HG03571 (cell line): Measurements from ENCODE around the gene DSCAM.
"Not testable (repeated sequence)": the region's sequence is repeated elsewhere in the genome, so short reads cannot be mapped to it uniquely, and the experiment has no call there.

ENCODE experiments used
- ATAC-seq: cut with Tn5 transposase; IDR thresholded peaks from one replicate; pipeline ENCODE4 v1.9.1; 2021; ENCODE audit not compliant: unreplicated experiment

Gene DSCAM

DNA sequence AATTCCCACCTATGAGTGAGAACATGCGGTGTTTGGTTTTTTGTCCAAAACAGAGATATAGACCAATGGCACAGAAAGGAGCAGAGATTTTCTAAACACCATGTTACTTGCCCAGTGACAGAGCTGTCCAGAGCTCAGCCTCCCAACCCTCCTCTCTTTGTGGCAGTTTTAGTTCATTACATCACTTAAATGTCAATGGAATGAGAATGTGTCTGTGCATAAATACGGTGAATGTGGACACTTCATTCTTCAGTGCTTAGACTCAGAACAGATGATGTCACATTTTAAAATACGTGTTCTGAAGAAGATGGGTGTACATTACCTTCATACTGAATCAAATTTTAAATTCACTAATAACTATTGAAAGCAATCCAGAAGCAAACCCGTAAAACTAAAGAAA lies 374.9 kb downstream of the DSCAM start:
- ATAC-seq, result no peak

DNA sequence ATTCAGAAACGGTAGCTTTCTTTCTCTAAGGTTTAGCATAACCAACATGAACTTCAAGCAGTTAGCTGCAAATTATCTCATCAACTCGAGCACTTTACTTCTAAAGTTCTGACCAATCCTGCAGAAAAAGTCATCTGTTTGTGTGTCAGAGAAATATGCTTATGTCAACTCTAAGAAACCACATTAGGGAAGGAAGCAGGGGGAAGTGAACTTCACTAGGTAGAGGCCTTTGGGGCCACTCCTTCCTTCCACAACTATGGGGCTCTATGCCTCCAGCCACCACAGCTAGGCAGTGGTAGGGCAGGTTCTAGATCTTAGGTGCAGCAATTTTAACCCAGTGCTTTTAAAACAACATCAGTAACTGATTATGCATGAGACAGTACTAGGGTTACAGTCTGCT lies 375.9 kb downstream of the DSCAM start:
- no peak for ATAC-seq

DNA sequence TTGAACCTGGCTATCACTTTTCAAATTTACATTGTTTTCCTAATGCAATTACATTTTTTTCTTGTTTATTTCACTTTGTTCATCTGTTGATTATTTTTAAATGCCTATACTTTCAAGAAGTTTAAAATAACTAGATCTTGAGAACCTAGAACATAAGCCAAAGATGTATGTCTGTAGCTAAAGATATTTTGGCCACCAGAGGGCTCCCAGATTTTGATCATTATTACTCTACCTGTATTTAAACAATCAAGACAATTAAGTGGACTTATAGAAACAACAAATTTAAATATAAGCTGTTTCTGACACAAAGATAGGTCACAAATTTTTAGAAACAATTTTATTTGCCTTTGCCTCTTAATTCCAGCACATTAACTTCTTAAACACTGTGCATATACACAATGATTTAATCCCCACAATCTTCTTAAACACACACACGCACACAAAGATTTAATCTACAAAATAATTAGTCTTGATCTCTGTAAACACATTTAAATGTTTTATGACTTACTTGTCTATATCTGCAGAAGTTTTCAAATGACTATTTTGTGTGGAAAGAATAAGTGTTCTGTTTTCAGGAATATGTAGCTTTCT lies 380.0 kb downstream of the DSCAM start:
- ATAC-seq, result no peak

DNA sequence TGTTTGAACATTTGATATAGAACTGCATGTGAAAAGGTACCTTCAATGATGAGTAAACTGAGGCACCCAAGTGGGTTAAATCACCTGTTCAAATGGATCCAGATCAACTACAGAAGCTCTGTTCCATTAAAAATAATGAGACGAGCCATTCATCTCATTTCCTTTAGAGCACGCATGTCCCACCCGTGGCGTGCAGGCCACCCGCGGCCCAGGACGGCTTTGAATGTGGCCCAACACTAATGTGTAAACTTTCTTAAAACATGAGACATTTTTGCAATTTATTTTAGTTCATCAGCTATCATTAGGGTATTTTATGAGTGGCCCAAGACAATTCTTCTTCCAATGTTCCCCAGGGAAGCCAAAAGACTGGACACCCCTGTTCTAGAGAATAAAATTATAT lies 381.6 kb downstream of the DSCAM start:
- ATAC-seq, result no peak

DNA sequence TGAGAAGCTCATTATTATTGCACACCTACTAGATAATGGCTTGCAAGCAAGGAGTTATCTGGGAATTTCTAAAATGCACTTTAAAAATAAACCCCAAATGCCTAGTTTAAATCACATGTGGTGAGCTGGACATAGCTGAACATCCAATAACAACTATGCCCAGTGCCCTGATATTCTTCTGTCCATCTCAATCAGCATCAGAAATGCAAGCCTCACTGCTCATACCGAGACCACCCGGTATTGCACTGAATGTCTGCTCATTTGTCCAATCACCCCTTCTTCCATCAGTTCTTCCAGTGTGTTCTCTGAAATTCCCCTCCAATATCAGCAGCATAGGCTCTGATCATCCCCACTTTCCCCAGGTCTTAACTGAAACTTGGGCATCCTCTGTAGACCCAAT lies 383.8 kb downstream of the DSCAM start:
- no peak for ATAC-seq

DNA sequence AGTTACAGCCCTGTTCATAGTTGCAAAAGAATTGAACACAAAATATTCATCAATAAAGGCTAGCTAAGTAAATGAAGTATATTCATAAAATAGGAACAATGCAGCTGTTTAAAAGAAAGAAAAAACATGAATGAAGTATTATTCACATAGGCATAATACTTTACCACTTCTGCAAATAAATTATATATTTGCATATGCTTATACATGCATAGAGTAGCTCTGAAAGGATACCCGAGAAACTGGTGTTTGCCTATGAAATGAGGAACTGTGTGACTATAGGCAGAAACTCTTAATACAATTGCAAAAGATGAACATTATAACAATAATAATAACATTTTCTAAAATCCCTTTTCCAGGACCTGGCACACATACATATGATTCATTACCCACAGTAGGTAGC lies 385.9 kb downstream of the DSCAM start:
- ATAC-seq, result no peak

DNA sequence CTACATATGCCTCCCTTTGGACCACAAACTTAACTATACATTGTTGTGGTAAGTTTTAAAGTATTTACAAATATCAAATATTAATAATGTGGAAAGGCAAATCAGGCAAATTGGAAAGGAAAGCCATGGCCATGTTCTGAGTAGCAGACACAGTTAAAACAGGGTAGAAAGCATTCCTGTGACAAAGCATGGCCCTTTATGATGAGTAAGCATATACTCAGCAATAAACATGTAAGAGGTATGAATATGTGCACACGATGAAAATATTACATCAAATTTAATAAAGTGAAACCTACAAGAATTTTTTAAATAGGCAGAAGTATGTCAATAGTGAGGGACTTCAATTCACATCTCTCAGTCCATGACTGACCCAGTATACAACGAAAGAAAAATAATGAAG lies 389.2 kb downstream of the DSCAM start:
- no peak for ATAC-seq

DNA sequence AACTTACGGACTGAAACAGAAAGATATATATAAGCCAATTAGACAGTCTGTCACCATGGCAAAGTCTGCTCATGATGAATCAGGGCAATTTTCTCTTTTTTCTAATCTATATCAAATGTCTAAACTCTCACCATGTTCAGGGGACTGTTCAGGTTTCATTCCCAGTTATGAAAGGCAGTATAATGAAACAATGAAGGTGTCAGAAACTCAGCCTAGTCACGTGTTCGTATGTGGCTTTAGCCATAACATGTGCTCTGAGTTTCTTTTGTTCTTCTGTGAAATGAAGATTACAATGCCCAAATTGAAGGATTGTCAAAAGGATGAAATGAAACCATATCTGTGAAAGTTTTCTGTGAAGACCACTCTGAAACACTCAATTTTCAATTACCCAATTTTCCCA lies 392.9 kb downstream of the DSCAM start:
- ATAC-seq, result no peak

DNA sequence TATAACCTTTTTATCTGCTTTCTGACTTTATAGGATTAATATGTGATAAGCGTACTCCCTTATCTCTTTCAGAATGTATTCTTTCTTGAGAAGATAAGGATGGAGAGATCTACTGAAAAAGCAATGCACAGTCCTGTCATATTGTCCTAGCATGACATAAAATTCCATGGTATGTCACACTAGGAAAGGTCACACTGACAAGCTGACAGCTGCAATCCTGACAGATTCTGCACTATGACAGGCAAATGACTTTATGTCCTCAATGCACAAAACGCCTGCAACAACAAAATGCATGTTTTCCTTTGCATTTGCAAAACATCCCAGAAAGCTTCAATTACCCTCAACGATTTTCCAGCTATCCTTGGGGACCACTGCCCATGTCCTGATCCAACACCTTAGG lies 393.8 kb downstream of the DSCAM start:
- no peak for ATAC-seq

DNA sequence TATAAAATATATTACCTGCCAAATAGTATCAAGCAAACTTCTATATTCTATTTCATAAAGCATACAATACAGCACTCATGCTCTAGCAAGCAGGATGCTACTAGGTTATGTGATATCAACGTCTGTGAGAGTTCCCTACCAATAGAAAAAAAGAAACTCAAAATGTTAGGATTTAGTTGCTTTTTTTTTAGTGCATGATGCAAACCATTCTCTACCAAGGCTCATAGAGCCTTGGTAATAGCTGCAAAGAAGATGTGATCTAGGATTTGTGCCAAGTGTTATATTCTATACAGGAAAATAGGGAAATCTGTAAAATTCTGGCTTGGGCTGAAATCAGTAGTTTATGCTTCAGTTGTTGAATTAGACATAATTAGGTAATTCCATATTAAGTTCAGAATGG lies 394.4 kb downstream of the DSCAM start:
- ATAC-seq, result no peak

DNA sequence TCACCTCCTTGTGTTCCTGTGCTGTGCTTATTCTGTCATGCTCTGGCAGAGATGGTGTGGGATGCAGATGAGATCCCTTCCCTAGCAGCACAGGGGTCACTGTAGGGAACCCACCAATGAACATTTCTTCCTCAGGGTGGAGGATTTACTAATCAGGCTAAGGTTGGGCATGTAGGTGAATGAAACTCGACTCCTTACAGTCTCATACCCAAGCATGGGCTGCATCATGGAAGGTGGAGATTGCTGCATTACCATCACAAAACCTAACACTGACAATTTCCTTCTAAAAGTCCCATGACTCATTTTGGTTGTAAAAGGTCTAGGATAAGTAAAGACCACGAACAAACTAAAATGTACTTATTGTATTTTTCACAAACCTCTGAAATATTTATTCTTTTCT lies 399.9 kb downstream of the DSCAM start:
- ATAC-seq, result no peak

DNA sequence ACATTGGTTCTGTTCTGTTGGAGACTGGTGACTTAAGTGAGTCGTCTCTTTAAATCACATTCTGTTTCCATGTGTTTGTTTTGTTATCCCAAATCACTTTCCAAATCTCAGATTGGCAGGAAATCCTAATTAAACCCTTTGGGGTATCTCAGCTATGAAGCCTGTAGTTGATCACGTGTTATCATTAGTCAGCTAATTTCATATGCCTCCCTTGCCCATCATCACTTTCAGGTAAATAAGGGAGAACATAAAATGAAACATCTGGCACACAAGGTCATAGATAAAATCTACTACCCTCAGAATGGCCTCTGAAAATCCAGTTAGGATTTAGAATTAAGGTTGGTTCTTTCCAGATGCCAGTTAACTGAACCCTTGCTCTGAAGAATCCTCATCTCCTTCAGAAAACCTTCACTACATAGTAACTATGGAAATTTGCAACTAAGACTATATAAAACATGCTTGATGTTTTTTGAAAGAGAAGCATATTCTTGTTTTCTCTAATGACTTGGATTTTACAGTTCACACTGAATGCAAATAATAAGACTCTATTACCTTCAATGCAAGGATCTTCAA lies 401.5 kb downstream of the DSCAM start:
- no peak for ATAC-seq

DNA sequence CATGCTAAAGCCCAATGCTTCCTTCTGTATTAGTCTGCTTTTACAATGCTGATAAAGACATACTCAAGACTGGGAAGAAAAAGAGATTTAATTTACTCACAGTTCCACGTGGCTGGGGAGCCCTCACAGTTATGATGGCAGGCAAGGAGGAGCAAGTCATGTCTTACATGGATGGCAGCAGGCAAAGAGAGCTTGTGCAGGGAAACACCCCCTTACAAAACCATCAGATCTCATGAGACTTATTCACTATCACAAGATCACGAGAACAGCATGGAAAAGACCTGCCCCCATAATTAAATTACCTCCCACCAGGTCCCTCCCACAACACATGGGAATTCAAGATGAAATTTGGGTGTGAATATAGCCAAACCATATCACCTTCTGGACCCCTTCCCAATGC lies 407.4 kb downstream of the DSCAM start:
- not testable (repeated sequence) for ATAC-seq

DNA sequence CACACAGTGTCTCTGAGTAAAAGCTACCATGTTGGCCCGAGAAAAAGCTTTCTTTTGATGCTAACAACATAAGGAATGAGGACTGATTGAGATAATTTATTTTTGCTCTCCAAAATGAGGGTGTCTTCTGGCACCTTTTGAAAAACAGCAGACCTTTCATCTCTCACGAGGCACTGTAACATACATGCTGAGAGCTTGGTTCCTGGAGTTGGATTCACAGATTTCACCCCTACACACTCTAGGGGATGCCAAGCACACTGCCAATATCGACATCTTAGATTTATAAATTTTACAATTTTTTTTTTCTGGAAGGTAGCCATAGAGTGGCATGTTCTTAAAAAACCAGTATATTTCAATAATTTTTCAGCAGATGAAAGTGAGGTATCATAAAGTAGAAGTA lies 408.3 kb downstream of the DSCAM start:
- ATAC-seq, result no peak

DNA sequence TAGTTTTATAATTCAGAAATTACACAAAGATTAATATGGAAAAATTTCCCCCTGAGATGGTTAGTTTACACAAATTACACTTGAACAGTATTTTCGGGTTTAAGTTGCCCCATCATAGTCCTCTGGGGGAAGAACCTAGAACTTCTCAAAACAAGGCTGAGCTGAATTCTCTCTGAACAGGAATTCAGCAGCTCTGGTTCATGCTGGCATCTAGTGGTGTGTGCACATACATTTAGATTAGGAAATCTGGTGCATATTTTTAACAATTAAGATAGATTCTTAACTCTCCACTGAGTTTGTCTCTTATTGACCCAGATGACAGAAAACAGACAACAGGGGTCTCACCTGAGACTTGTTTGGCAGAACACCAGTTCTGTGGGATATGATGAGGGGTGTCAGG lies 410.7 kb downstream of the DSCAM start:
- ATAC-seq, result no peak

DNA sequence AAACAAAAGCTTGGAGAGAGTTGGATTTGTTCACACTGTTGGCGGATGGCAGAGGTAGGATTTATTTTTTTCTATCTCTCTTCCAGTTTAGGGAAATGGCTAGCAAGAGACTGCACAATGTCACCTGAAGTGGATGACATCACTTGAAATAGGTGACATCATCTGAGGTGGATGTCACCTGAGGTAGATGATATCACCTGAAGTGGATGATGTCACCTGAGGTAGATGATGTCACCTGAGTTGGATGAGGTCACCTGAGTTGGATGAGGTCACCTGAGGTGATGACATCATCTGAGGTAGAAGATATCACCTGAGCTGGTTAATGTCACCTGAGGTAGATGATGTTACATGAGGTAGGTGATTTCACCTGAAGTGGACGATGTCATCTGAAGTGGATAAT lies 413.4 kb downstream of the DSCAM start:
- no peak for ATAC-seq

DNA sequence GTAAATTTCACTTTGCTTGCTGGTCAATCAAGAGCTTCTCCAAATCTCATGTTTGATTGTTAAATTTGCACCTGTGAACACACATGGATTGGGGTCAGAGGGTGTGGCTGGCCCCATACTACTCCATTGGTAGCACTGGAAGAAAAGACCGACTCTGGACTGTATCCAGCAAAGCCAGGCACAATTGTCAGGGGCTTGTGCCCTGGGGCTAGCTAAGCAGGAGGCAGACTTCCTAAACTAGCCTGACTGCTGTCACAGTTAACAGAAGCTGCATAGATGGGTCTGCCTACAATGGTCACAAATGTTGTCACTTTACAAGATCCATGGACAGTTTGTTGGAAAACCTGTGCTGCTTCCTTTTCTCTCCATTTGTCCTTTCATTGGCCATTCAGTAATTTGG lies 421.0 kb downstream of the DSCAM start:
- no peak for ATAC-seq

DNA sequence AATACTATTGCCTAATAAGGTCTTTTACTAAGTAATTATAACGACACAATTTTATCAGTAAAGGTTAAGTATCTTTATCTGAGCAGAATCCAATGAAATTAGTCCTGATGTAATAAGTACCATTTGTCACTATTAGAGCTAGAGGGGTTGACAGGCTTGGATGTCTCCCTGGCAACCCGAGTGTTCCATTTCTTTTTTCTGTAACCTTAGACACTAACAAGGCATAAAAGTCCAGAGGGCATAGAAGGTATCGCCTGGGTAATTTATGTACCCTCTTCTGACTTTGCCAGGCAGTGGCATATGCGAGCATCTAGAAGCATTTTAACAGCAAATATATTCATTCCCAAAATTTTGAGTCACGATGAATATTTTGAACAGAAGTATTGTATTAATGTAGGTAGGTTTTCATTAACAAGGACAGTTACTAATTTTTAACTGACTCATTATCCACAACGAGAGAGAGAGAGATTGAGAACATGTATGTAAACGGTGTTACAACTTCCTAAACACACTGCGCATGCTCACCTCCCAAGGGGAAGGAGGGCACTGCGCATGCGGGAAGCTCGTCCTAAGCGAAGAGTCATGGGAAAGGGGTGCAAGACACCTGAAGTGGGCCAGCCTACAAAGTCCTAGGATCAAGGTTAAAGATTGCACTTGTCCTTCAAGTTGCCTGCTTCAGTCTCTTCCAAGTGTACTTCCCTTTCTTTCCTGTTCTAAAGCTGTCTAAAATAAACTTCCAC lies 423.9 kb downstream of the DSCAM start:
- no peak for ATAC-seq

DNA sequence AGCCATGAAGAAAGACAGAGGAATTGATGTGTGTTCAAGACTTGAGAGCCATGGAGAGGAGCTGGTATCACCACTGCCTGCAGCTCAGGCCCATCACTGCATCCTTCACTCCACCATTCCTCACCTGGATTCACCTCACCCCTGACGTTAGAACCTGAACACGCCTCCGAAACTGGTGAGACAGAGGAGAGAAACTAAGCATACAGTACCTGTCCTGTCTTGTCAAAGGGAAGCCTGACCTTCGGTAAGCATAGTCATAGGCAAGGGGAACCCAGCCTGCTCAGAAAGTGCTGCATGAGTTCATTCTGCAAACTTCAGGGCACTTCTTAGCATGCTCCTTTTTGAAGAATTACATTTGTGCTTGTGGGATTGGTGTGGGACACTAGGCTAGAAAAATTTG lies 425.8 kb downstream of the DSCAM start:
- ATAC-seq, result no peak

DNA sequence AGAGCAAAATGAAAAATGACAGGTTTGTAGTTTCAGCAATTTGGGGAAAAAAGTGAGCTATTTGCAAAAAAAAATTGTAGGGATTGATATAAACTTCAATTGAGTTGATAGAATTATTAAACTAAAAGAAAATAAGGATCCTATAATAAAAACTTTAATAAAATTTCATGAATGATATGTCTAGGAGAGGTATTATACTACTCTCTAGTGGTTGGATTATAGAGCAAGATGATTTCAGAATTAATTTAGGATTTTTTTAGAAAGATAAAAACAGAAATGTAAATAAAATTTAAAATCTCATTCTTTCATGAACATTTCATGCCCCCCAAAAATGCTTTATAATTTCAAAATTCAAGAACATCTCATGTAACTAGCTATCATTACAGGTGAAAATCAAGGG lies 430.4 kb downstream of the DSCAM start:
- ATAC-seq, result no peak

DNA sequence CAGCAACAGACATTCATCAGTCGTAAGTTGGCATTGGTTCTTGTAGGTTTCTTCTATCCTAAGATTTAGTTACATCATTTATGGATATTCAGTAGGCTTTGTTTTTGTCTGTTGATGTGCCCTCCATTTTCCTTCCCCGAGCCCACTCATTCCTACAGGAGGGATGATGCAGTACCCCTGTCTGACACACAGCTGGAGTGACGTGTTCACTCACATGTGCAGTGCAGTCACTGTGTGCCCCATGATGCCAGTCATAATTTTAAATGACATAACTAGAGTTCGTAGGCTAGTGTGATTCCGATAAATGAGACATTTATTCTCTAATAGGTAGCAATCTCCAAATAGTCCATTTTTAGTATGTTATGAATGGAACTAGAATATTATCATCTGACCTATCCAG lies 438.4 kb downstream of the DSCAM start:
- no peak for ATAC-seq

DNA sequence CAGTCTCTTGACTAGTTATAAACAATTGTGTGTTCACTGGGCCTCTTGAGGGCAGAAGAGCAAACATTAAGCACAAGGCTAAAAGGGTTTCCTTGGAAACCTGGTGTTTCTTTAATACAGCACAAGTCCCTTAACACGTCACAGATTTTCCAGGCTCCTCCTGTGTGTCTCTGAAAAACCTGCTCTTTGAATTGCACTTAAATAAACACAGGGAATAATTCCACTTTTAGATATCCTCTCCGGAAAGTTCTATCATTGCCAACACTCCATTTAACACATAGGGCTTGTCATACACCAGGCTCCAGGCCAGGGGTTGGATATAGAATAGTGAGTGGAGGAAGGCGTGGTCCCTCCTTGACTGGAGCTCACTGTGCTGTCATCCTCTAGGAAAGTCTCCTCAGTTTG lies 442.6 kb downstream of the DSCAM start:
- ATAC-seq, result no peak
